ENCODE data around the gene CARD16.
A peak's percentile ranks its signal among the peaks of the same experiment; 100 is the strongest.

CARD16 gene

GRCh38 chr11:105023003-105023402 is 22.1 kb downstream of the CARD16 start, which contains the start of gene CASP5:
Gene CASP5, minus strand, starts transcription at chr11:105023168. Its CDS starts 32 bp downstream, at chr11:105023136.
- no peak for DNase-seq (ENCODE audit: low spot score)
- no peak for TF ChIP-seq CTCF (IDR thresholded peaks at IDR 0.05; ENCODE audit: extremely low read depth, missing control alignments)

- no peak for TF ChIP-seq CTCF (IDR thresholded peaks at IDR 0.05; ENCODE audit: extremely low read depth, missing control alignments)
Observed at GRCh38 chr11:105022527-105022926, 22.6 kb downstream of the CARD16 start.

GRCh38 chr11:105007463-105007862 is 37.7 kb downstream of the CARD16 start:
- TF ChIP-seq CTCF (IDR thresholded peaks at IDR 0.05; ENCODE audit: extremely low read depth, missing control alignments) = no peak

More at GRCh38 chr11:105022527-105022926, 22.6 kb downstream of the CARD16 start:
- no peak for DNase-seq (ENCODE audit: low spot score)

DNA sequence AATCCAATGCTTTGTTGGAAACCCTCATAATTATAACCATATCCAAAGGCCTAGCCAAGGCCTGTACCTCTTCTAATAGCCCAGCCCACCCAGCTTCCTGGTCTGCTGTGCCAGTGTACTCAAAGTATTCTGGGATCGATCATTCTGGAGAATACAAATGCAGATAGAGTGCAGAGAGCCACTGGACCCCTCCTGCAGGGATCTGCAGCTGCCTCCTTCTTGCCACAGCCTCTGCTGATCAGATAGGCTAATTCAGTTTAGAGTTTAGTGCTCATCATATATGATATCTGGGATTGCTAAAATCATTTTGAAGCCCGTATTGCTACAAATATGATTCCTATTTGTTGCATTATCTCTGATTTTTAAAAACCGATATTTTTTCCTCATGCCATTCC is 39.7 kb downstream of the CARD16 start:
- no peak for TF ChIP-seq CTCF (IDR thresholded peaks at IDR 0.05; ENCODE audit: extremely low read depth, missing control alignments)
- DNase-seq (ENCODE audit: low spot score) = no peak

More at GRCh38 chr11:105007463-105007862, 37.7 kb downstream of the CARD16 start:
- no peak for DNase-seq (ENCODE audit: low spot score)

- DNase-seq (ENCODE audit: low spot score) = no peak
- TF ChIP-seq CTCF (IDR thresholded peaks at IDR 0.05; ENCODE audit: extremely low read depth, missing control alignments) = no peak
Observed at GRCh38 chr11:105004021-105004420, 41.1 kb downstream of the CARD16 start.

GRCh38 chr11:105003151-105003550 is 42.0 kb downstream of the CARD16 start:
- no peak for DNase-seq (ENCODE audit: low spot score)

GRCh38 chr11:105000797-105001196 is 44.3 kb downstream of the CARD16 start:
- peak; percentile 38 for DNase-seq (ENCODE audit: low spot score)
- TF ChIP-seq CTCF (IDR thresholded peaks at IDR 0.05; ENCODE audit: extremely low read depth, missing control alignments) = peak; percentile 90

More at GRCh38 chr11:105003151-105003550, 42.0 kb downstream of the CARD16 start:
- no peak for TF ChIP-seq CTCF (IDR thresholded peaks at IDR 0.05; ENCODE audit: extremely low read depth, missing control alignments)
